HT-29 (cell line): ENCODE measurements around the gene NBL1. TPM values are rescaled to one million over a fixed set of nuclear protein-coding genes. Genes with fewer than 3 reads are reported as not detected.
"Not testable (repeated sequence)": the region's sequence is repeated elsewhere in the genome, so short reads cannot be mapped to it uniquely, and the experiment has no call there.

Experiments used
- DNase-seq: peaks from one replicate; pipeline ENCODE4 v3.0.0-alpha.2; 2015; ENCODE audit warnings: low spot score
- total RNA-seq: library from RNA; depleted of rRNA; stranded (reverse); fragments of >200 nt; shearing (Covaris generic); gene quantifications from 2 replicates; pipeline ENCODE4 v1.2.3, GENCODE V29; 2014

The NBL1 gene
- total RNA-seq, 1 experiment from 2014 or later: 62.3 TPM

DNA sequence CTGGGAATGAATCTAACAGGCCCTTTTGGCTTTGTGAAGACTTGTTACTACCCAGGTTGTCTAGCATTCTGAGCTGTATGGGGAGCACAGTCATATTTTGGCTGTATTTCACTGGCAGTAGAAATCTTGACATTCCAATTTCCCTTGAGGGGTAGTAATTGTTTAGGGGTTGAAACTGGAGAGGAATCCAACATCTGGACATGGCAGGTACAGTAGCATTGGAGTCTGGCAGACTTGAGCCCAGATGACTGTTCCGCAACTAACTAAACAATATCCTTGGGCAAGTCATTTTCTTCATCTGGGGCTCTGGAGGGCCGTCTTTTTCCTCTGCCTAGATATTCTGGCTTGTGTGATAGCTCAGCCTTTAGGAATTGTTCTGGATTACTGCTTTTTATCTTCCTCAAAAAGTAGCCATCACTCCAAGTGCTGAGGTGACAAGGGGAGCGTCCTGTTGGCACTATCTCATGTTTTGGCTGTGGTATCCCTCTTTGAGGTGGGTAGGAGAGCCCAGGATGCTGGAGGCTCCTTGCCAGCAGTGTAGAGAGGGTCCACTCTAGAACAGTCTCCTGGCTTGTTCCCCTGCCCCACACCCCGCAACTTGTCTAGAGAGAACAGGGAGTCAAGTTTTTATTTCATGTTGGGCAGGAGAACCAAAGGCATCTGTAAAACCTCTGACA is 22.7 kb upstream of the NBL1 start:
- no peak for DNase-seq

DNA sequence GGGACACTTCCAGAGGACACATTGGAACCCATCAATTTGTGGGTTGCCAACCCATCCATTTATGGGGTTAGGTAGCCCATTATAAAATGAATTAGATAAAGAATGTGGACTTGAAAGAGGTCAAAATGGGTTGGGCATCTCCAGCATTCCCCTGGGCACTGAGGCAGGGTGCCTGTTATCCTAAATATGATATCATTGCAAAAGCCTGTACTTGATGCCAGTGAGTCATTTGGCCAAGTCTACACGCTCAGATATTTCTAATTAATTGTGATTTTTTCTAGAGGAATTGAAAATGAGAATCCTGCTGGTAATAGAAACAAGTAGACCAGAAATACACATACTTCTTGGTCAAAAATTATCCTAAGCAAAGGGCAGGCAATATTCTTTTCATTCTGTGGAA is 21.9 kb upstream of the NBL1 start:
- no peak for DNase-seq

DNA sequence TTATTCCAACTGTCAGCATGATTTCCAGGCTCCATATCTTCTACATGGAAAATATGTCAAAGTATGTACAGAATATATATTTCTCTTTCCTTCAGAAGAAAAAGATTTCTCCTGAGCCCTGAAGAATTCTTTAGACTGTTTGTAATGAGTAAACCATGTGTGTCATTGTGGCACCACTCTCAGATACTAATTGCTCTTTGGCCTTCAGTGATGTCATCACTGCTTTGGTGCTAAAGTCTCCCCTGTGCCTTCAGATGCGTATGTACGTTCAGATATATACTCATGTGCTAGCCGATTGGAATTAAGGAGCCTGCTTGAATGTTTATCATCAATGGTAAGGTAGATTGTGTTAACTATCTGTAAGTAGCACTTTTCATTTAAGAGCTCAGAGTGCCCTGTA is 20.6 kb upstream of the NBL1 start:
- DNase-seq: no peak

DNA sequence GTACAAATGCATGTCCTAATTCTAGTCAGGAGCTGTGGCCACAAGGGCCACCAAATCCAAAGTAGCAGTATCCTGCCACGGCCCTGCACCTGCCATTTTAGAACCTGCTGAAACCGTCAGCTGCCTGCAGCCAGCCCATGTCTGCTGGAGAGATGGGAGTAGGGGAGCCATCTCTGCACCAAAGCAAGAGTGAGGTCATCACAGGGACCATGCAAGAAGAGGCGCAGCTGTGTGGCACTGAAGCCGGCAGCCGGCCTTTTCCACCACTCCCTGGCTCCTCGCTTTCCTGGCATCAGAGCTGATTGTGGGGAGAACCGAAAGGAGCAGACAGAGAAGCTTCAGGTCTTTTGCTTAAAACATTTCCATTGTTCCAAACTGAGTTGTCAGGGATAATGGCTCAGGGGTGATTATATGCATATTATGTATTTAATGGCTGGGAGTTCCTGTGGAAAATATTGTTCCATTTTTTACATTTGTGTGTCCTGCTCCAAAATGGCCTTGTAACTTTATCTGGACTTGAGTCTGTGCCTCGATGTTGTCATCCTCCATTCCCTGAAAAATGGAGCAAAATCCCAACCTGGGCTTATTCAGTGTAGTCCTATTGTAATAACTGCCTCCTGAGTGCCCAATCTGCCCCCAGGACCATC is 18.7 kb upstream of the NBL1 start:
- DNase-seq: no peak

DNA sequence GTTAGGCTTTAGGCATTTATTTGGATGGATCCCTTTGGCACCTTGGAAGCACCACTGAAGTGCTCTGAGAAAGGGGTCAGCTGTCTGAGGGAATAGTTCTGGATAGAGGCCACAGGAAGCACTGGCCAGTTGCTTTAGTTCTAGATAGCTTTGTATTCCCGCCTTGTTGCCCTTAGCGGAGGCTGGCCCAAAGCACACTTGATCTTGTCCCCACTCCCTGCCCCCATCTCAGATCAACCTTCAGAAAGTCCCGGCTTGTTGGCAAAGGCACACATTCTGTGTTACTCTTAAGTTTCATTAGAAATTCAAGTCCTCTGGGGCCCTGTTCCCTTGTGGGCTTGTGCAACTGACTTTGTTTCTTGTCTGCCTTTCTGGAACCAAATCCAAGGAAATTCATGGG is 15.2 kb upstream of the NBL1 start:
- DNase-seq: no peak

DNA sequence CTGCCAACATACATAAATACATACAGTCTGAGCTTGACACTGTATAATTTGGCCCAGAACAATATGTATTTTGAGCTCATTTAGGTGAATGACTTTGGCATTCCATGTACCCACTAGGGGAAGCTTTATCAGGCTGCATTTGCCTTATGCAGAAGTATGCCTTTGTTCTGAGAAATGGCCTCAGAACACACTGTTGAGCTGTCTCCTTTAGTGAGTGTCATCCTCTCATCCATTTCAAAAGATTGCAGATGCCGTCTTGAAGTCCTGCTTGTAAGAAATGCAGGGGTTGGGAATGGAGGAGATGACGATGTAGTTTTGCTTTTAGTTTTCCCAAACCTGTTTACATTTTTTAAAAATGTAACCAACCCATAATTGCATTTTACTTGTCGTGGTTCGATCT is 14.8 kb upstream of the NBL1 start:
- no peak for DNase-seq

DNA sequence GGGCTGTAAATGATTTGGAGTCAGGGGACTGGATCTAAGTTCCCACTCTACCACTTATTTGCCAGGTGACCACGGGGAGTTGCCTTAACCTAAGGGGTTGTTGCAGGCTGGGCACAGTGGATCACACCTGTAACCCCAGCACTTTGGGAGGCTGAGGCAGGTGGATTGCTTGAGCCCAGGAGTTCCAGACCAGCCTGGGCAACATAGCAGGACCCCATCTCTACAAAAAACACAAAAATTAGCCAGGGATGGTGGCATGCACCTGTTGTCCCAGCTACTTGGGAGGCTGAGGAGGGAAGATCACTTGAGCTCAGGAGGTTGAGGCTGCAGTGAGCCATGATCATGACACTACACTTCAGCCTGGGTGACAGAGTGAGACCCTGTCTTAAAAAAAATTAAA is 13.9 kb upstream of the NBL1 start:
- DNase-seq: not testable (repeated sequence)

DNA sequence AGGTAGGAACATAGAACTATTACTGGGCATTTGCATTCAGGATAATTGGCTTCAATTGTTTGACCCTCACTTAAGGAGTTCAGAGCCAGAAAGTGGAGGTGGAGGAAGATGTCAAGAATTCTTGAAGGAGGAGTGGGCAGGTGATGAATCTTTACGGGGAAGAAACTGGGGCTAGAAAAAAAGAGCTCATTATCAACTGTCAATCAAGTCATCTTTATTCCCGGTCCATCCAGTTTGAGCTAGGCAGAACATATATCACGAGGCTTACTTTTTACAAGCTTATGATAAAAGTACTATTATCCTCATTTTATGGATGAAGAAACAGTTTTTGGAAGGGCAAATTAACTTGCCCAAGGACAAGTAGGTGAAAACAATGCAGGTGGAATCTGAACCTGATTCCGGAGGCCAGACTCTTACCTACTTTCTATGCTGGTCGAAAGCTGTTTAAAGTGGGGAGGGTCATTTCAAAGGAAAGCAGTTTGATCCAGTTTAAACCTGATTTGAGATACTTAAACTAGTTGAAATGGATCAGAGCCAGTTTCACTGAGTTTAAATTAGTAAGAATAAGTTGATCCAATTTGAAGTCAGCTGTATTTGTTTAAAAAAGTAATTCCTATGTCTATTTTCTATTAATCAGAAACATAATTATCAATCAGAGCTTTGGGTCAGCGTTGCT is 13.3 kb upstream of the NBL1 start:
- DNase-seq: no peak

DNA sequence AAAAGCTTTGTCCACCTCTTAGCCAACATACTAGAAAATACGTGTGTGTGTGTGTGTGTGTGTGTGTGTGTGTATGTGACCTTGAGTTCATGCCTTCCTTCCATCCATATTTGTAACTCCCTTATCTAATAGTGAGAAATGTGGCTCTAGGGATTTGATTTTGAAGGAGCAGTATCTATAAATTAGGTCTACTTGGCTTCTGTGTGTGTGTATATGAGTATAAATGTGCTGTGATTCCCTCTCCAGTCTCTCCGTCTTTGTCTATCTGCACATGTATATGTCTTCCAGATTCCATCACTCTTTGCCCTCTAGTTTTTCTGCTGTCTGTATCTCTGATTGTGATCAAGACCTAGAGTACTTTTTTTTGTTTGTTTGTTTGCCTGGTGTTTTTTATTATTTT is 11.9 kb upstream of the NBL1 start:
- DNase-seq: no peak

DNA sequence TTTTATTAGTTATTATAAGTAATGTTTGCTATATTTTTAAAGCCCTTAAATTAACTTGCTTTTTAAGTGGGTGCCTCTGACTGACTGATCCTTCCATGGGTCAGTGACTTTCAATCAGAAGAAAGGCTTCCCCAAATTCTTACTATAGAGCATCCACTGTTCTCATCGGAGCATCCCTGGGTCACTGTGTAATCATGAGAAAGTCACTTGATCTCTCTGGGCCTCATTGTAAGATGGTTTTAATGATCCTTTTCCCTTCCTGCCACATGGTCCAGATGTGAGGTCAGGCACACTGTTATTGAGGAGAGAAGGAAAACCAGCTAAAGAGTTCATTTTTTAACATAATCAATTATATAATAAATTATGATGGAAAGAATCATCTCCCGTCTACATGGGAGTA is 11.0 kb upstream of the NBL1 start:
- DNase-seq: no peak

DNA sequence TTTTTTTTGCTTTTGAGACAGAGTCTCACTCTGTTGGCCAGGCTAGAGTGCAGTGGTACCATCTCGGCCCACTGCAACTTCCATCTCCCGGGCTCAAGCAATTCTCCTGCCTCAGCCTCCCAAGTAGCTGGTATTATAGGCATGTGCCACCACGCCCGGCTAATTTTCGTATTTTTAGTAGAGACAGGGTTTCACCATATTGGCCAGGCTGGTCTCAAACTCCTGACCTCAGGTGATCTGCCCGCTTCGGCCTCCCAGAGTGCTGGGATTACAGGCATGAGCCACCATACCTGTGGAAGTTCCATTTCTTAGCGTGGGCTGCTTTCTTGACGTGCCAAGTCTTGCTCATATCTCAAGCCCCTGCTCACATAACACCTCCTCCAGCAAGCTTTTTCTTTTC is 9.0 kb upstream of the NBL1 start:
- DNase-seq: not testable (repeated sequence)

DNA sequence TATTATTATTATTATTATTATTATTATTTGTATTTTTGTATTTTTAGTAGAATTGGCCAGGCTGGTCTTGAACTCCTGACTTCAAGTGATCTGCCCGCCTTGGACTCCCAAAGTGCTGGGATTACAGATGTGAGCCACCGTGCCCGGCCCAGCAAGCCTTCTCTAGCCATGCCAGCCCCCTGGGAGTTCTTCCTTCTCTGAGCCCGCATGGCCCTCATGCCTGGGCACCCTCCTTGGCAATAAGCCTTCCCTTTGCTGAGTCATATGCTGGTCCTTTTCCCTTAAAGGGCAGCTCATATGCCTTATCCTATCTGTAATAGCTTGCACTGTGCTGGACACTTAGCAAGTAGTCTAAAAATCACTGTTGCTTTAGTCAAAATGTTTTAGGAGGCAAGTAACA is 8.5 kb upstream of the NBL1 start:
- DNase-seq: no peak

DNA sequence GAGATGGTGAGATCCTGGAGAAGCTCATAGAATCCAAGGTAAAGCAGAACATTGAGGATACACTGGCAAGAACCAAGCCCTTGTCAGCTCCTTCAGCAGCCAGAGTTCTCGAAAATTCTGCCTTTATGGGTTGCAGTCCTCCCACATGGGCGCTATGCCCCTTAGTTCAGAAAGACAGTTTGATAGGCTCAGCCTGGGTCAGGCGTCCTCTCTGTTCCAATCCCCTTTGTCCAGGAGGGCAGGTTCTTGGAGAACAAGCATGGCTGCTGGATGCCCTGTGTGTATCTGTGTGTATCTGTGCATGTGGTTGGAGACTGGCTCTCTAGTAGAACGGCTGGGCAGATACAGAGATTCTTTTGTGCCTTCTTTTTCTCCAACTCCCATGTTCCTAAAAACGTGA is 8.0 kb upstream of the NBL1 start:
- no peak for DNase-seq

DNA sequence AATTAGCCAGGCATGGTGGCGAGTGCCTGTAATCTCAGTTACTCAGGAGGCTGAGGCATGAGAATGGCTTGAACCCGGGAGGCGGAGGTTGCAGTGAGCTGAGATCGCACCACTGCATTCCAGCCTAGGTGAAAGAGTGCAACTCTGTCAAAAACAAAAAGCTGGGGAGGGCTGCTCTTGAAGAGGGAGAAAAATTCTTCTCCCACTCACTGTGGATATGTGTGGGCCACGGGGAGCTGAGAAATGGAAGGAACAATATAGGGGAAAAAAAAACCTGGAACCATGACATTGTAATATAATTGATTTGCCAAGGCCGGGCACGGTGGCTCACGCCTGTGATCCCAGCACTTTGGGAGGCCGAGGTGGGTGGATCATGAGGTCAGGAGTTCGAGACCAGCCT is 7.4 kb upstream of the NBL1 start:
- not testable (repeated sequence) for DNase-seq

DNA sequence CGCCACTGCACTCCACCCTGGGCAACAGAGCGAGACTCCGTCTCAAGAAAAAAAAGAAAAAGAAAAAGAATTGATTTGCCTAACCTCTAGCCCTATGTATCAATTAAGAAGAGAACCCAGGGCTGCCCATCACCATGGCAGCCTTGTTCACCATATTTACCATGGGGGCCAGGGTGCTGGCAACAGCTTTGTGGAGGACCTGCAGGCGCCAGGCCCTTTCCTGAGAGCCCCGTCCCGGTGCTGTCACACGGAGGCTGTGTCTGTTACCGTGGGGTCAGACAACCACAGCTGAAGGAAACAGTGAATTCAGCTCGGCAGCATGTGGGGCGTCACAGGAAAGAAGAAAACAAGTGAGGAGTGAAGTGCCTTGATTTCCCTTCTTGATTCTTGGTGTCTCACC is 6.5 kb upstream of the NBL1 start:
- DNase-seq: no peak

DNA sequence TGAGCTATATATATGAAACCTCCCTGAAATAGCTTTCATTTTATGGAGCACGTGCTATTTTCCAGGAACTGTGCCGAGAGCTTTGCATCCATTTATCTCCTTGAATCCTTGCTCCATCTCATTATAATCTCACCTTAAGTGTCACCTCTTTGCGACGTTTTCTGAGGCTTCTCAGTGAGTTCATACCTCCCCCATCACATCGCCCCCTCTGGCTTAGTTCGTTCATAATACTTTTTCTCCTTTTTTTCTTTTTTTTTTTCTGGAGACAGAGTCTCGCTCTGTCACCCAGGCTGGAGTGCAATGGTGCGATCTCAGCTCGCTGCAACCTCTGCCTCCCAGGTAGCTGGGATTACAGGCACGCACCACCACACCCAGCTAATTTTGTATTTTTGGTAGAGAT is 4.9 kb upstream of the NBL1 start:
- DNase-seq: not testable (repeated sequence)

DNA sequence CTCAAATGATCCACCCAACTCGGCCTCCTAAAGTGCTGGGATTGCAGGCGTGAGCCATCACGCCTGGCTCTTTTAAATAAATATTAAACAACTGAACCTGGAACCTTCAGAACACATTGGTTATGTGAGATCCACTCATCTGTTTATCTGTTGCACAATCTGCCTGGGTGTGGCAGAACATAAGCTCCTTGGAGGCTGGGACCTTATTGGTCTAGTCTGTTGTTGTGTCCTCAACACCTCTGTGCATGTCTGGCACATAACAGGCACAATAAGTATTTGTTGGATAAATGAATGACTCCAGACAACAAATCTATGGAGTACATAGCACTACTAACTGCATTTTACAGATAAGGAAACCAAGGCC is 4.1 kb upstream of the NBL1 start:
- DNase-seq: no peak

DNA sequence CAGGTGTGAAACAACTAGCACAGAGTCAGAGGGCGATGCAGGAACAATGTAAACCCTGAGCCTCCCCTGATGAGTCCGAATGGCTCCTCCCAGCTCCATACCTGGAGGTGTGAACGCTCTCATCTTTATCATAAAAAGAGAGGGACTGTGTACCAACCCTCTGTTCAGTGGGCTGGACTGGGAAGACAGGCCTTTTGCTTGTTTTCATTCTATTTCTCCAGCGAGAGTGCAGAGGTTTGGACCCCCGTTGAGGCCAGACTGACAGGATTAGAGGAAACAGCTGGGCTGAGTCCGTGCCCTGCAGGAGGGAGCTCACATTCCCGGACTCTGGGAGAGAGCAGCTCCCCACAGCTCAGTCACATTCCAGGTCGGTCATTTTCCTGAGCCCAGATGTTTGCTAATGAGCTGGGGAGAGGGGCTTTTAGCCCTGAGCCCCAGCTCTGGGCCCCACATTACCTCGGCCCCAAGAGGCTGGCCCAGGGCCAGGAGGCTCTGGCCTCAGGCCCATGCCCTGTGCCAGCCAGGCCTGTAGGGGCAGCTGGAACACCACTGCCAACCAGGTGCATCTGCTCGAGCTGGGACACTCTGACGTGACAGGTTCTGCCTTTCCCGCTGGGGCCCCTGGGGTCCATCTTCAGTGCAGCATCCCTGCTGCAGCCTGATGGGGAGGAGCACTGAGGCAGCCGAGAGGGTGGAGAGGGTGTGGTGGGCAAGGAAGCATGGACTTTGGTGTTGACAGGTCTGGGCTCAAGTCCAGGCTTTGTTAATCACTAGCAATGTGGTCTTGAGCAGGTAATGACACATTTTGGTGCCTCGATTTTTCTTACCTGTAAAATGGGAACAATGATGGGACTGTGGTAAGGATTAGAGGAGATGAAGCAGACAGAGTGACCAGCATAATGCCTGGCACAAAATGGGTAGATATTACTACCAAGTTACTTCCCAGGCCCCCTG is 3.5 kb upstream of the NBL1 start:
- DNase-seq: peak; percentile 54

DNA sequence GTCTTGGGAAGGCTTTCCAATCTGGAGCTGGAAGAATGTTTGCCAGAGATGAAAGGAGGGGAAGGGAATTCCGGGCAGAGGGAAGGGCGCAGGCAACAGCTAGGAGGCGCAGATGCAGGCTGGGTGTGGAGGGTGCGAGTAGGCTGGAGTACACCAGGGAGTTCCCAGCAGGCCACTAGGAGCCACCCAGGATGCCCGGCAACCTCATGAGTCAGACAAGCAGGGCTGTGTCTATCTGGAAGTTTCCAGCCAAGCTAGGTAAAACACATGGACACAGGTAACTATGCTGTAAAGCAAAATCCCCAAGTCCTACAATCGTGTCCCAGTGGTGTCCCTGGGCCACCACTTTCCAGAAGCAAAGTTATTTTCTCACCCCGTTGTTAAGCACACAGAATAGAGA is 990 bp upstream of the NBL1 start:
- peak; percentile 82 for DNase-seq

DNA sequence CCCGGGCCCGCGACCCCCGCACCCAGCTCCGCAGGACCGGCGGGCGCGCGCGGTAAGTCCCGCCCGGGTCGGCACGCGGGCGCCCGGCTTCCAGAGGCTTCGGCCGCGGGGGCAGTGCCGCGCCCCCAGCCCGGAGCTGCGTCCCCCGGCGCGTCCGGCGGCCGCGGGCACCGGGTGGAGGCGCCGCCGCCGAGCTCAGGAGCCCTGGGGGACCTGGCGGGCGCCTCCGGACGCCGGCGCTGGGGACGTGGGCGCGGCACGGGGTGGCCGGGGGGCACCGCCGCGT is 227 bp downstream of the NBL1 start:
- no peak for DNase-seq

DNA sequence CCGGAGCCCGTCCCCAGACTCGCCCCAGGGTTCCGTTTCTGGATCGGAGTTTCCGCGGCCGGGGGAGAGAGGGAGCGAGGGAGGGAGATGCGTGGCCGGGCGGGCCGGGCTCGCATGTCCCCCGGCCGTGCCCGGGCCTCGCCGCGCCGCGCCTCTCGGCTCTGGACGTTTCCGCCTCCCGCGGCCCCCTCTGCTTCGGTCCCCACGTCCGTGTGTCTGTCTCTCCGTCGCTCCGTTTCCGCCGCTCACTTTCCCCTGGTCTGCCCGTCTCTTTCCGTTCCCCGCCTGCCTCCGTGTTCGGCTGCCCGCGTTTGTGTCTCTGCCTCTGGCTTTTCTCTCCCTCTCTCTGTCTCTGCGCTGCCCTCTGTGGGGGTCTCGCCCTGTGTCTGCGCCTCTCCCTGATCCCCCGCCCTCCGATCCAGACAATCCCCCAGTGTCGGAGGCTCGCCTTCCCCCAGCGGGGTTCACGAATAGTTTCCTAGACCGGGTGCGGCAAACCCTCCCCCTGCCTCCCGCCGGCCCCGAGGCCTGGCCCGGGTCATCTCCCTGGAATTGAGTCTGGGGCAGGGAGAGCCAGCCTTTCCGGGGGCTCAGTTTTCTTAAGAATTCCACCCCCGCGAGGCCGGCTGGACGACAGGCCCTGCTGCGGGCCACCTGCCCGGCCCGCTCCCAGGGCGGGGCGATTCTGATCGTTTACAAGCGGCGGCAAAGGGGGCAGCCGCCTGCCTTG is 735 bp downstream of the NBL1 start:
- DNase-seq: peak; percentile 52
